Activated naive CD4-positive, alpha-beta T cell treated with anti-CD3 and anti-CD28 coated beads, Interleukin-2, amount 10 ng/mL, durations not matched to agents 7 days and 5 days (primary cell): Measurements from ENCODE around the gene CIAO2B.

Source experiments
- CTCF ChIA-PET: fragments of 350-600 bp; sonication (Branson Sonifier 250); formaldehyde crosslinking; loops from one replicate; lab custom pipeline; 2021; ENCODE audit warnings: antibody characterized with exemption; lab: Charles Lee
- DNase-seq: peaks from one replicate; pipeline ENCODE4 v3.0.0-alpha.2; 2020
- H3K27ac Mint-ChIP-seq: one replicate; pipeline ENCODE4 v1.8.0; 2021; ENCODE audit warnings: mild to moderate bottlenecking, moderate library complexity, mixed read lengths
- H3K27me3 Mint-ChIP-seq: one replicate; pipeline ENCODE4 v1.8.0; 2021; ENCODE audit warnings: mild to moderate bottlenecking, mixed read lengths
- H3K36me3 Mint-ChIP-seq: one replicate; pipeline ENCODE4 v1.8.0; 2021; ENCODE audit warnings: mixed read lengths
- H3K4me1 Mint-ChIP-seq: one replicate; pipeline ENCODE4 v1.8.0; 2021; ENCODE audit warnings: mixed read lengths
- H3K4me3 Mint-ChIP-seq: one replicate; pipeline ENCODE4 v1.8.0; 2021; ENCODE audit warnings: mild to moderate bottlenecking, moderate library complexity, mixed read lengths
- H3K9me3 Mint-ChIP-seq: one replicate; pipeline ENCODE4 v1.8.0; 2021; ENCODE audit warnings: mixed read lengths

The CIAO2B gene

GRCh38 chr16:66926961-66927436 is 7.2 kb downstream of the CIAO2B start:
- peaks cover 7% of the 10 kb centered on the region for H3K36me3 Mint-ChIP-seq
- no peaks in the 10 kb centered on the region for H3K9me3 Mint-ChIP-seq
- CTCF ChIA-PET: interaction anchor here (0.9 to 7.1 kb wide), 3 partner anchors 9 to 30 kb away, joined by 3 to 135 read pairs (median 4); no protein-coding TSS in a partner anchor
- H3K27ac Mint-ChIP-seq: no peak overlapping the region
- DNase-seq: no peak
- H3K27me3 Mint-ChIP-seq: peaks cover 55% of the 10 kb centered on the region
- H3K4me3 Mint-ChIP-seq: no peak overlapping the region
- H3K4me1 Mint-ChIP-seq: peaks cover 23% of the 10 kb centered on the region

- Mint-ChIP-seq H3K4me3 (no peak overlapping the region), H3K27ac (no peak overlapping the region), H3K27me3 (peaks cover 62% of the 10 kb centered on the region), H3K4me1 (peaks cover 19% of the 10 kb centered on the region), H3K9me3 (no peaks in the 10 kb centered on the region), H3K36me3 (peaks cover 2% of the 10 kb centered on the region)
- no peak for DNase-seq
- CTCF ChIA-PET: interaction anchor here (0.8 to 7.1 kb wide), 5 partner anchors 8 to 35 kb away, joined by 3 to 135 read pairs (median 4); partner anchors contain the start of gene CES3
These were observed 7.8 kb downstream of the CIAO2B start for GRCh38 chr16:66926171-66926947.

- Mint-ChIP-seq H3K27ac (no peak within 1 kb of the TSS), H3K9me3 (no peaks in the 10 kb centered on the region), H3K36me3 (no peaks in the 10 kb centered on the region), H3K27me3 (peaks cover 72% of the 10 kb centered on the region), H3K4me3 (peak within 1 kb of the TSS; percentile 51), H3K4me1 (peaks cover 19% of the 10 kb centered on the region)
- no peak for DNase-seq
- CTCF ChIA-PET: interaction anchor here (0.8 to 7.1 kb wide), 4 partner anchors 15 to 53 kb away, joined by 3 to 135 read pairs (median 4); partner anchors contain the start of gene CES3
These were observed 8.8 kb downstream of the CIAO2B start, which contains the start of gene RRAD for GRCh38 chr16:66925322-66925840. Gene RRAD, minus strand, starts transcription at chr16:66925535. Its CDS starts 356 bp downstream, at chr16:66925179.

- Mint-ChIP-seq H3K27me3 (peaks cover 78% of the 10 kb centered on the region), H3K4me3 (peak overlapping the region; percentile 18), H3K4me1 (peaks cover 19% of the 10 kb centered on the region), H3K9me3 (no peaks in the 10 kb centered on the region), H3K36me3 (no peaks in the 10 kb centered on the region), H3K27ac (no peak overlapping the region)
- peak; percentile 60 for DNase-seq
- CTCF ChIA-PET: interaction anchor here (0.8 to 7.1 kb wide), 3 partner anchors 28 to 52 kb away, joined by 3 to 135 read pairs (median 4); no protein-coding TSS in a partner anchor
These were observed 9.5 kb downstream of the CIAO2B start for GRCh38 chr16:66924527-66925321.

GRCh38 chr16:66923866-66924265 is 10.3 kb downstream of the CIAO2B start:
- no peak overlapping the region for H3K4me3 Mint-ChIP-seq
- DNase-seq: no peak
- H3K27me3 Mint-ChIP-seq: peaks cover 87% of the 10 kb centered on the region
- no peaks in the 10 kb centered on the region for H3K36me3 Mint-ChIP-seq
- H3K27ac Mint-ChIP-seq: no peak overlapping the region
- CTCF ChIA-PET: interaction anchor here (1.0 to 7.1 kb wide), 2 partner anchors 10 to 27 kb away, joined by 3 to 135 read pairs; no protein-coding TSS in a partner anchor
- no peaks in the 10 kb centered on the region for H3K9me3 Mint-ChIP-seq
- peaks cover 19% of the 10 kb centered on the region for H3K4me1 Mint-ChIP-seq

- Mint-ChIP-seq H3K4me1 (peaks cover 19% of the 10 kb centered on the region), H3K27me3 (peaks cover 91% of the 10 kb centered on the region), H3K36me3 (no peaks in the 10 kb centered on the region), H3K9me3 (no peaks in the 10 kb centered on the region), H3K4me3 (no peak overlapping the region), H3K27ac (no peak overlapping the region)
- DNase-seq: no peak
- CTCF ChIA-PET: interaction anchor here (1.0 to 7.1 kb wide), 2 partner anchors 10 to 26 kb away, joined by 3 to 135 read pairs; no protein-coding TSS in a partner anchor
These were observed 10.9 kb downstream of the CIAO2B start for GRCh38 chr16:66923247-66923731.

- H3K36me3 Mint-ChIP-seq: no peaks in the 10 kb centered on the region
- no peaks in the 10 kb centered on the region for H3K9me3 Mint-ChIP-seq
- CTCF ChIA-PET: interaction anchor here (0.9 to 1.2 kb wide), 3 partner anchors 9 to 27 kb away, joined by 3 to 4 read pairs (median 3); no protein-coding TSS in a partner anchor
- no peak overlapping the region for H3K4me3 Mint-ChIP-seq
- no peak overlapping the region for H3K27ac Mint-ChIP-seq
- DNase-seq: no peak
- peaks cover 16% of the 10 kb centered on the region for H3K4me1 Mint-ChIP-seq
- H3K27me3 Mint-ChIP-seq: peaks cover 95% of the 10 kb centered on the region
These were observed 12.3 kb downstream of the CIAO2B start for GRCh38 chr16:66921729-66922450.

GRCh38 chr16:66920924-66921680 is 13.1 kb downstream of the CIAO2B start:
- Mint-ChIP-seq H3K4me3 (no peak overlapping the region), H3K27ac (no peak overlapping the region), H3K36me3 (no peaks in the 10 kb centered on the region), H3K27me3 (peaks cover 91% of the 10 kb centered on the region), H3K4me1 (peaks cover 16% of the 10 kb centered on the region), H3K9me3 (no peaks in the 10 kb centered on the region)
- CTCF ChIA-PET: interaction anchor here (0.9 to 6.4 kb wide), 3 partner anchors 10 to 27 kb away, joined by 3 to 36 read pairs (median 4); no protein-coding TSS in a partner anchor
- DNase-seq: no peak

- Mint-ChIP-seq H3K27ac (no peak overlapping the region), H3K9me3 (no peaks in the 10 kb centered on the region), H3K27me3 (peaks cover 91% of the 10 kb centered on the region), H3K4me1 (peaks cover 9% of the 10 kb centered on the region), H3K4me3 (no peak overlapping the region), H3K36me3 (no peaks in the 10 kb centered on the region)
- no peak for DNase-seq
- CTCF ChIA-PET: interaction anchor here (1.4 to 6.4 kb wide), 3 partner anchors 8 to 27 kb away, joined by 3 to 36 read pairs (median 9); no protein-coding TSS in a partner anchor
These were observed 14.0 kb downstream of the CIAO2B start for GRCh38 chr16:66920299-66920590.

GRCh38 chr16:66919569-66920298 is 14.5 kb downstream of the CIAO2B start:
- Mint-ChIP-seq H3K4me1 (peaks cover 8% of the 10 kb centered on the region), H3K27ac (no peak overlapping the region), H3K36me3 (no peaks in the 10 kb centered on the region), H3K4me3 (no peak overlapping the region), H3K9me3 (no peaks in the 10 kb centered on the region), H3K27me3 (peaks cover 91% of the 10 kb centered on the region)
- DNase-seq: no peak
- CTCF ChIA-PET: interaction anchor here (1.4 to 6.4 kb wide), 4 partner anchors 9 to 28 kb away, joined by 3 to 36 read pairs (median 8); no protein-coding TSS in a partner anchor

- Mint-ChIP-seq H3K27ac (no peak within 1 kb of the TSS), H3K36me3 (no peaks in the 10 kb centered on the region), H3K4me1 (peaks cover 4% of the 10 kb centered on the region), H3K27me3 (peaks cover 86% of the 10 kb centered on the region), H3K9me3 (no peaks in the 10 kb centered on the region), H3K4me3 (no peak within 1 kb of the TSS)
- CTCF ChIA-PET: interaction anchor here (1.4 to 6.4 kb wide), 5 partner anchors 9 to 29 kb away, joined by 3 to 36 read pairs (median 7); no protein-coding TSS in a partner anchor
- no peak for DNase-seq
These were observed 15.2 kb downstream of the CIAO2B start, which contains the start of gene CDH16 for GRCh38 chr16:66918803-66919568. Gene CDH16, minus strand, starts transcription at chr16:66918885. Its CDS starts 820 bp downstream, at chr16:66918065.
